AG09319 (cell line): ENCODE measurements around the gene FLOT2.
A peak's percentile ranks its signal among the peaks of the same experiment; 100 is the strongest.

Experiments
- DNase-seq: peaks from one replicate; pipeline ENCODE4 v3.0.0-alpha.2; 2010; ENCODE audit warnings: low read depth; ENCODE audit errors: extremely low read depth
- CTCF ChIP-seq: IDR thresholded peaks from 2 replicates; pipeline ENCODE4 v1.5.1; 2011; ENCODE audit warnings: low read depth, mild to moderate bottlenecking, inconsistent platforms, low read length, moderate library complexity

The FLOT2 gene

GRCh38 chr17:28916302-28916934 is 18.9 kb upstream of the FLOT2 start:
- DNase-seq: no peak
- TF ChIP-seq CTCF: peak; percentile 57

GRCh38 chr17:28912938-28913333 is 15.4 kb upstream of the FLOT2 start:
- no peak for TF ChIP-seq CTCF
- no peak for DNase-seq

GRCh38 chr17:28912281-28912937 is 14.9 kb upstream of the FLOT2 start:
- DNase-seq: no peak
- TF ChIP-seq CTCF: peak; percentile 3

- DNase-seq: no peak
These were observed 14.0 kb upstream of the FLOT2 start for GRCh38 chr17:28911411-28912045.

GRCh38 chr17:28910534-28910933 is 13.0 kb upstream of the FLOT2 start:
- no peak for DNase-seq
- TF ChIP-seq CTCF: no peak

More at GRCh38 chr17:28911411-28912045, 14.0 kb upstream of the FLOT2 start:
- no peak for TF ChIP-seq CTCF

GRCh38 chr17:28908640-28909167 is 11.2 kb upstream of the FLOT2 start:
- DNase-seq: peak; percentile 43
- TF ChIP-seq CTCF: no peak
